GM18526 (cell line): ENCODE results near the gene NRXN3.

ENCODE experiments used
- POLR2A ChIP-seq: IDR thresholded peaks from 3 replicates; pipeline ENCODE4 v1.6.1; 2011; ENCODE audit not compliant: insufficient read length; ENCODE audit errors: extremely low read depth

The NRXN3 gene

DNA sequence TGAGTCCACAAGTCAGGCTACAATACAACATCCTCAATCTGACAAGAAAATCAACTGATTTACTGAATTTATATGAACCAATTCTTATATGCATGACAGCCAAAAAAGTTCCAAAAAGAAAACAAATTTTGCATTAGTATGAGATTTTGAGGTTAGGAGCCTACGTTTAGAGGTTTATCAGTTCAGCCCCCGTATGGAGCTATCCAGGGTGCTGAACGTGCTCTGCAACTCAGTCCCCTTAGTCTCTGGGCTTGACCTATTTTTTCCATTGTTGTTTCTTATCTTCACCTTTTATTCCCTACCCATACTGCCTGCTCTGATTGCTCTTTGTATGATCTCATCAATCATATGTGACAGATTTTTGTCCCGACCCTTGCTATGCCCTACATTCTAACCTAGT lies 693.0 kb downstream of the NRXN3 start:
- no peak for TF ChIP-seq POLR2A

DNA sequence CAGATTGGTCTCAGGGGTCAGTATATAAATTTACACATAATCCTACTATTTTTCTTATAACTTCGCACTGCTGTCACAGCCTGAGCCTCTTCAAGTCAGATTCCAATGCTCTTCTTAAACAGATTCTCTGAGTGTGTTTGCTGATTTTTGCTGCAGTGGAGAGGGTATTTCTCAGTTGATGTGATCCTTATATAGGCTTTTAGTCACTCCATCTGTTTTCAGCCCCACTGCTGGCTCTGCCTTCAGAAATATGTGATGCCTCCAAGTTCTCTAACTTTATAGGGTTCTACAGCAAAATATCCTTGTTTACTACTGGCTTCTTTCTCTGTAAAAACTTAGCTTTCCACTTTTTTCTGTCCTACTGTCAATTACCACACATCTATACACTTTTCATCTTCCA lies 702.7 kb downstream of the NRXN3 start:
- no peak for TF ChIP-seq POLR2A

DNA sequence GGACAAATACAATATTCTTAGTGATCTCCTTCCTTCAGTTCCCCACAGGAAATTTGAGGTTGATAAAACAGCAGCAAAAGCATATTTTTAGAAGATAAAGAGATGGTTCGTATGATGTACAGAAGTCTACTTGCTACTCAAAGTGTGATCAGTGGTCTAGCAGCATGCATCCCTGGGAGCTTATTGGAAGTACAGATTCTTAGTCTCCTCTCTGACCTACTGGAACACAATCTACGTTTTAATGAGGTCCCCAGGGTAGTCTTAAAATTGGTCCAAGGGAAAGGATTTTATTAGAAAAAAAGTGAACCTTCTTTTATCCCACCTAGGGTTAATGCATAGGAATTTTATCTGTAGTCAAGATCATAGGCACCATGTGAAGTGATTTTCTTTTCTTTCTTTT lies 703.4 kb downstream of the NRXN3 start:
- no peak for TF ChIP-seq POLR2A

DNA sequence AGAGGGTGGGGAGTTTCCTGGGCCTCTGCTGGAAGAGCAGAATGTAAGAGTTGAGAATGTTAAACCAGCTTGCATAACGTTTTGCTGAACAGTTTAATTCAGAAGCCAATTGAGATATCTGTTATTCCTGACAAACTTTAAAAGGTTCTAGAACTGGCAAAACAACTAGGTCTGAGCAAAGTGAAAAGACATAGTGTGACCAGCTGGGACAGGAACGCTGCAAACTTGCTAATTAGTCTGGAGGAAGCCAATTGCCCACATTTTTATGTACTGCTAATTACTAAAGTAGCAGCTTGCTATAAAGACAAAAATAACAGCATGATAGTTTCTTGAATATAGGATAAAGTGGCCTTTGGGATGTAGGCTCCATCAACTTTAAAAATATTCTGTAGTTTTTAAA lies 704.9 kb downstream of the NRXN3 start:
- TF ChIP-seq POLR2A = no peak

DNA sequence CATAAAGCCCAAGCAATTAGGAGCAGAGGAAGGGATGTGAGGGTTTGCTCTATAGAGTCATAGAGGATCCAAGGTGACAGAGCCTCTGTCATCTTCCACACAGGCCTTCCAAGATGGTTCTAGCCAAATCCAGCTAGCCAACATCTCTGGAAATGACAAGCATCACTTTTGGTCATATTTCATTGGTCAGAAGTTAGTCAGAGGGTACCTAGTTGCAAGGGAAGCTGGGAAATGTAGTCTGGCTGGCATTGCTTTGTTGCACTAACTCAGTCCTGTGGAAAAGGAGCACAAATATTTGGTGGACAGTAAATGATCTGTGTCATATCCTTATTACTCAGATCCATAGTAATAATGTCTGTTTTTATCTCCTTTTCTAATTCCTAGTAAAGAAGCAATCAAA lies 715.7 kb downstream of the NRXN3 start:
- TF ChIP-seq POLR2A = no peak

DNA sequence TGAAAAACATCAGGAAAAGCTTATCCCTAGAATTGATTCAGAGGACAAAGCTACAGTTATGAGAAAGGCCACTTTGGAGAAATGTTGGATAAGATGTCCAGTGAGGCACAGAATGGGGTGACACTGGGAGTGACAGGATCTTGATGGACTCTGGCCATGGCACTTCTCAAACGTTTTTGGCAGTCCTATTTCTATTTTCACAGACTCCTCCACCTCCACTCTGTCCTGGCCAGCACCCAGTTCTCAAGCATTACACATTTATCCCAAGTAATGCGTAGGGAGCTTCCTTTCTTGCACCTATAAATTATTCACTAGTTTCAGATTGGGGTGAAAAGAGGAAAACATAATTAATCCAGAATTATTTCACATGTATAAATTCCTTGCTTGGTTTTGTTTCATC lies 727.3 kb downstream of the NRXN3 start:
- no peak for TF ChIP-seq POLR2A

DNA sequence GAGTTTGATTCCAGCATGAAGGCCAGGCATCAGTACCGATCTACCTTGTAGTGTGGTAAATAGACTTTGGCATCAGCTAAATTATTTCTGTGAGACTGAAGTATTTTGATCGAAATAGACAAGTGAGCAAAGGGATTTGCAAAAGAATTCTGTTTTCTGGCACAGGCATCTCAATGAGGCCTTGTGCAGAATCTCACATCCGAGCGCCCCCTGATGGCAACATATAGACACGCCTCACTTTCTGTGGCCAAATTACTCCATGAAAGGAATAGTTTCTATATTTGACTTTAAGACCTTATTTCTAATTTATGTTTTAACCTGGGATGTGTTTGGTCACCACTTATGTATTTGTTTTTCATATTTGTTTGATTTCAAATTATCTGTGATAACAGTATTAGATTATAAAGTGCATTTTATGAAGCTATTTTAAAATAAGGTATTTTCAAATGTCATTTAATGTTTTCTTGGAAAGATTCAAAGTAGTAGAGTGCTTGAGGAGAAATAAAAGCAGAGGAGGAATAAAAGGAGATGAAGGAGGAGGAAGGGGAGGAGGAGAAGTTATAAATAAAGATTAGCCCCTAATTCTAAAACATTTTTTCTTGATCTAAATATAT lies 731.9 kb downstream of the NRXN3 start:
- TF ChIP-seq POLR2A = no peak

DNA sequence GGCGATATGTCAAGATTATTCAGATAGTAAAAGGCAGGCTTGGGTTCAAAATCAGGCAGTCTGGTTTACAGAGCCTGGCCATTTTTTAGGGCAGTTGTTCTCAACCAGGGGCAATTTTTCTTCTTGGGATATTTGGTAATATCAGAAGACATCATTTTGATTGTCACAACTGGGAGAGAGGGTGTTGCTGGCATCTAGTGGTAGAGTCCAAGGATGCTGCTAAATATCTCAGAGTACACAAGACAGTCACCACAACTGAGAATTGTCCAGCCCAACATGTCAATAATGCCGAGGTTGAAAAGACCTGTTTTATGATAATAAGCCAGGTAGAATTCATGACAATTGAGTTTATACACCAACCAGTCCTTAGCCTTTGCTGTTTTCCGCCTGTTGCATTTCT lies 733.9 kb downstream of the NRXN3 start:
- TF ChIP-seq POLR2A = no peak

DNA sequence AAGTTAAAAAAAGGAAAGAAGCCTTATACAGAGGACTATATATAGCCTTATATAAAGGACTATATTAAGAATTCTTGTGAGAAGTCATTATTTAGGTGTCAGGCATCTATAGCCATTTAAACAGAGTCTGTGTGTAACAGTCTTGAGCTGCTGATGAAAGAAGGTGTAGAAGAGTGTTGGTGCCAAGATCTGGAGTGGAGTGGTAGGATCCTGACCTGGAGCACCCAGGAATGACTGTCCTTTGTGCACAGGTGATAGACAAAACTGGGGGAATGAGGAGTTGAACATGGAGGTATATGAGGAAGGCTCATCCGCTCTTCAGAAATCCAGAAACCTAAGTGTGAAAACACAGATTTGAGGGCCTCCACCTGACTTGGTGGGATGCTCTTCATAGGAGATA lies 747.3 kb downstream of the NRXN3 start:
- no peak for TF ChIP-seq POLR2A

DNA sequence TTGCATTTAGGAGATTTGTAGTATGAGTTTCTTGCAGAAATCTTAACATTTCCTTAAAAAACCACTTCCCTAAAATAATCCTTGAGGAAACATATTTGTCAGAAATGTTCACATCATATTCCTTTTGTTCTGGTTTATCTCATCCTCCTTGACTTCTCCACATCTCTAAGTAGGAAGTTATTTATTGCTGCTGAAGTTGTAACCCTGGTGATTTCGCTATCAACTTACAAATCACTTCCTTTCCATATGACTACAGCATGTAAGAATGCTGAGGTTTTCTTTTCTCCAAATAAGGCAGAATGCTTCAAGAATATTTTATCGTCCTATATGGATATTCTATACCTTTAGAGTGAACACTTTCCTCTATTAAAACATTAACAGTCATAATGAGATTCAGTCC lies 751.7 kb downstream of the NRXN3 start:
- no peak for TF ChIP-seq POLR2A

DNA sequence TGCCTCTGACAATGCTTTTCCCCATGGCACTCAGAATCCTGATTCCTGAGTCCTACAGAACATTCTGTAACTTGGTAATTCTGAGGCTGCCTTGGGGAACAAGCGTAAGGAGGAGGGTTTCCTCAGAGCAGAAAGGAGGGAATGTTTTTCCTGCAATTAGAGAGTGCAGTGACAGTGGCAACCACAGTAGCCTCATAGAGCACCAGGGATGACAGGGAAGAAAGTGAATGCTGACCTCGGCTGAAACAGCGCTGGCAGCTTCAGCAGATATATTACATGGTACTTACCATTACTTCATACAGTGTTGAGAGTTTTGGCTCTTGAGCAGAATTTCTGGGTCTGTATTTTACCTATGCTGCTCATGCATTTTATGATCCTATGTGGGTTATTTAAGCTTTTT lies 757.1 kb downstream of the NRXN3 start:
- TF ChIP-seq POLR2A = no peak

DNA sequence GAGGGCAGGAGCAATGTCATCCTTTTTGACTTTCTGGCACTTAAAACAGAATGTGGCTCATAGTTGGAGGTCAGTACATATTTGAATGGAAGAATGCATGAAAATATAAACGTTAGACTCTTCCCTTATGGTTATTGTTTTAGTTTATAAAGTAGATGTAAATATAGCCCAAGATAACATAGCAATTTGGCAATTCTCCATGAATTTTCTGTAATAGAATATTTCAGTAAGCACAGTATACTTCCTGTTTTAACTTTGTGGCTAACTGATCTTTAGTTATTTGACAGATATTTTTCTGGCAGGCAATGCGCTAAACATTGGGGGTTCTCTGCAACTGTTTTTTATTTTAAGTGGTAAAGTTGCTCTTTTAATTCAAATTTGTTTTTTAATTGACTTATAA lies 763.0 kb downstream of the NRXN3 start:
- TF ChIP-seq POLR2A = no peak

DNA sequence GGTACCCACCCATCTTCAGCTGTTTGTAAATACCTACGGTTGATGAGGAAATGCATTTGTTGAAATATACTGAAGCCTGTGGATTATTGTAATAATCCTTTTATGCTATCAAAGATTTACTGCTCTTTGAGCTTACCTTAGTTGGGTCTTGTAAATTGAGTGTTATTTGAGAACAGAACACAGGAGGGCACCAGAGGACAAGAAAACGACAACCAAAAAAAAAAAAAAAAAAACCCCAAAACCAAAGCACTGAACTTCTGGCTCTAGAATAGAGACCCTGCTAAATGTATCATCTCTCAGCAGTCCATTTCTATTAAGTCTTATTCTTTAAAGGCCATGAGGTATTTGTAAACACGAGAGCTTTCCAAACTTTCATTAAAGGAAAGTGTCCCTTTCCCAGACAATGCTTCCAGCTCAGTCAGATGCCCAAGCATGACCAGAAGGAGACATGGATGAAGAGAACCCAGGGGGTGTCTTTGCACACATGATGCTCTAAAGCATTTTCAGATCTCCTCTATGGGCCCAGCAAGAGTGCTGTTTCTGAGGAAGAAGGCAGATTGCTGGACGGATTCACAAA lies 763.9 kb downstream of the NRXN3 start:
- no peak for TF ChIP-seq POLR2A

DNA sequence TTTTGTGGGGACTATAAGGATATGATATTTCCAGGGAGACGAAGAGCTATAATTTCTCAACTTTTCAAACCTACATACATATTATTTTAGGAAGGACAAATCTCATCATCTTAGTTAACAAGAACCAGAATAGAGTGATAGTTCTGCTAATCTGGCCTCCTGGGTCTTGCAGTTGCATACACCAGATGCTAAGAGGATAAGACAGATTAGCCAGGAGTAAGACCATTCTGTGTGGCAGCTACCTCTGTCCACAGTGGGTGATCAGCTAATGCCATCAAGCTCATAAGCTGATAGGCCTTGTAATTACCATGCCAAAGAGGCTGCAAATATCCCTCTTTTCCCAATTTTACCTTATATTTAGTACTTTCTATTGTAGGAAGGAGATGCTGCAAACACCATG lies 776.8 kb downstream of the NRXN3 start:
- TF ChIP-seq POLR2A = no peak

DNA sequence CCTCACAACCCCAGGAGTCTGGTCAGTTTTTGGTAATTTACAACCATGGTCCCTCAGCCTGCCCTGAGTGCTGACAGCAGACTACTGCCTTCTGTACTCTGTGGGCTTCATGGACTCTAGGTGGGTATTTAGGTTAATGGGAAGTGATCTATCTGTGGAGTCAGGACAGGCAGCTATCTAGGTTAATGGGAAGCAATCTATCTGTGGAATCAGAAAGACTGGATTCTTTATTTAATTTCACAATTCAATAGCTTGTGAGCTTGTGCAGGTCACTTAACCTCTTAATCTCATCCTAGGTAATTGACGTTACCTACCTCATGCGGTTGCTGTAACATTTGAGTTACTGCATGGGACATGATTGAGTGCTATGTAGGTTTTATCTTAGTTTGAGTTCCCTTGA lies 777.5 kb downstream of the NRXN3 start:
- no peak for TF ChIP-seq POLR2A

DNA sequence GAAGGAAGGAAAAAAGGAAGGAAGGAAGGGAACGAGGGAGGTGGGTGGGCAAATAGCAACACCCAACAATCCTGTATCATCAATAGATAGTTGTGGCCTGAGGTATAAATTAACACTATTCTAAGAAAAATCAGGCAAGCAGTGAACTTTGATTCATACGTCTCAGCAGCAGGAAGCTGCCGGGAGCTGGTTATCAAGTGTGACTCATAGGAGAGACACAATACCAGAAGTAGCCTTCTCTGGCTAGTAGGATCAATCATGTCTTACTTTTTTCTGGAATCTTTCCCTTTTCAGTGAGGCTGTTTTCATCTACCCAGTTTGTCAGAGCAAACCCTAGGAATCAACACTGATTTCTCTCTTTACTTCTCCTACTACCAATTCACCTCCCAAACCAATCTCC lies 780.5 kb downstream of the NRXN3 start:
- TF ChIP-seq POLR2A = no peak

DNA sequence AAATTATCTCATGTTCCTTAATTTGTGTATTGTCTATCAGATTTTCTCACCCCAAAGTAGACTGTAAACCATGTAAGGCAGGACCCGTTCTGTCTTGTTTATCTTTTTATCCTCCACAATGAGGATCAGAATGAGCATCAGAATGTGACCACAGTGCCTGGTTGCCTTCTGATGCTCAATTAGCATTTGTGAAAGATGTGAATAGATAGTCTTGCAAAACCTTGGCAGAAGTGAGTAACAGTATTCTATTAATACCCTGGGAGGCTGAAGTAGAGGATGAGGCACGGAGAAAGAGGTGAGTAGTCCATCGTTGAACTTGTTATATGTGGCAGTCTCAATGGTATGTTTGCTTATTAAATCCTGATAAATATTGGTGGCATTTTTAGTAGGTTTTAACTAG lies 781.4 kb downstream of the NRXN3 start:
- no peak for TF ChIP-seq POLR2A
